ENCODE results near the gene MYO7B.

DNA sequence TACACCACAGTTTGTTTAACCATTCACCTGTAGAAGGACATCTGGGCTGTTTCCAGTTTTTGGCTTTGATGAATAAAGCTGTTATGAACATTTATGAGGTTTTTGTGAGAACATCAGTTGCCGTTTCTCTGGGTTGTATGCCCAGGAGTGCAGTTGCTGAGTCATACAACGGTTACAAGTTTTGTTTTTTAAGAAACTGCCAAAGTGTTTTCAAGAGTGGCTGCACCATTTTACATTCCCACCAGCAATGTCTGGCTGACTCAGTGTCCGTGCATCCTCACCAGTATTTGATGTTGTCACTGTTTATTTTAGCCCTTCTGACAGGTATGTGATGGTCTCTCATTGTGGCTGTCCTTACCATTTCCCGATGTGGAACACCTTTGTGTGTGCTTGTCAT lies 62.5 kb downstream of the MYO7B start:
- TF ChIP-seq, protein P1, sequence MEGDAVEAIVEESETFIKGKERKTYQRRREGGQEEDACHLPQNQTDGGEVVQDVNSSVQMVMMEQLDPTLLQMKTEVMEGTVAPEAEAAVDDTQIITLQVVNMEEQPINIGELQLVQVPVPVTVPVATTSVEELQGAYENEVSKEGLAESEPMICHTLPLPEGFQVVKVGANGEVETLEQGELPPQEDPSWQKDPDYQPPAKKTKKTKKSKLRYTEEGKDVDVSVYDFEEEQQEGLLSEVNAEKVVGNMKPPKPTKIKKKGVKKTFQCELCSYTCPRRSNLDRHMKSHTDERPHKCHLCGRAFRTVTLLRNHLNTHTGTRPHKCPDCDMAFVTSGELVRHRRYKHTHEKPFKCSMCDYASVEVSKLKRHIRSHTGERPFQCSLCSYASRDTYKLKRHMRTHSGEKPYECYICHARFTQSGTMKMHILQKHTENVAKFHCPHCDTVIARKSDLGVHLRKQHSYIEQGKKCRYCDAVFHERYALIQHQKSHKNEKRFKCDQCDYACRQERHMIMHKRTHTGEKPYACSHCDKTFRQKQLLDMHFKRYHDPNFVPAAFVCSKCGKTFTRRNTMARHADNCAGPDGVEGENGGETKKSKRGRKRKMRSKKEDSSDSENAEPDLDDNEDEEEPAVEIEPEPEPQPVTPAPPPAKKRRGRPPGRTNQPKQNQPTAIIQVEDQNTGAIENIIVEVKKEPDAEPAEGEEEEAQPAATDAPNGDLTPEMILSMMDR (IDR thresholded peaks at IDR 0.05), result no peak
- no peak for TF ChIP-seq MXI1 (IDR thresholded peaks at IDR 0.05; ENCODE audit: low read depth, low read length)
- TF ChIP-seq FOSL2 (IDR thresholded peaks at IDR 0.05; ENCODE audit: borderline replicate concordance, low read depth), result no peak
- no peak for TF ChIP-seq EP300 (IDR thresholded peaks at IDR 0.05; ENCODE audit: borderline replicate concordance in 1 of 2, low read depth in 1 of 2, low read length in 1 of 2)
- TF ChIP-seq SMC3 (IDR thresholded peaks at IDR 0.05; ENCODE audit: low read depth, low read length), result no peak
- no peak for TF ChIP-seq ELF1 (IDR thresholded peaks at IDR 0.05)
- no peak for TF ChIP-seq MEF2A (IDR thresholded peaks at IDR 0.05; ENCODE audit: borderline replicate concordance, low read depth)
- TF ChIP-seq RCOR1 (IDR thresholded peaks at IDR 0.05; ENCODE audit: low read length), result no peak
- TF ChIP-seq GABPA (IDR thresholded peaks at IDR 0.05; ENCODE audit: low read depth), result no peak
